HFF-Myc (cell line): ENCODE measurements around the gene FOXN3.
"Not testable (repeated sequence)": the region's sequence is repeated elsewhere in the genome, so short reads cannot be mapped to it uniquely, and the experiment has no call there.

ENCODE experiments used
- DNase-seq: peaks from one replicate; pipeline ENCODE4 v3.0.0-alpha.2; 2011; ENCODE audit warnings: low read depth; ENCODE audit errors: extremely low read depth
- H3K4me3 ChIP-seq: replicated peaks from 2 replicates; pipeline ENCODE4 v1.5.1; 2011; ENCODE audit warnings: low read depth, mild to moderate bottlenecking, control low read depth, low read length
- CTCF ChIP-seq: IDR thresholded peaks from 2 replicates; pipeline ENCODE4 v1.5.1; 2012; ENCODE audit warnings: mild to moderate bottlenecking, low read depth, low read length, control low read depth; ENCODE audit errors: missing control alignments

The FOXN3 gene

GRCh38 chr14:89112720-89113119 lies 304.3 kb downstream of the FOXN3 start:
- TF ChIP-seq CTCF = no peak
- no peak for DNase-seq
- H3K4me3 ChIP-seq = no peak overlapping the region

GRCh38 chr14:89111766-89112543 lies 305.1 kb downstream of the FOXN3 start:
- not testable (repeated sequence) for H3K4me3 ChIP-seq, DNase-seq

- DNase-seq, H3K4me3 ChIP-seq: not testable (repeated sequence)
Observed at GRCh38 chr14:89111232-89111631, 305.8 kb downstream of the FOXN3 start.

- no peak for TF ChIP-seq CTCF
- H3K4me3 ChIP-seq = no peak overlapping the region
- DNase-seq = no peak
Observed at GRCh38 chr14:89110110-89110509, 306.9 kb downstream of the FOXN3 start.

- H3K4me3 ChIP-seq = no peak overlapping the region
- no peak for TF ChIP-seq CTCF
- no peak for DNase-seq
Observed at GRCh38 chr14:89108608-89109007, 308.4 kb downstream of the FOXN3 start.

- DNase-seq = no peak
- H3K4me3 ChIP-seq = no peak overlapping the region
- TF ChIP-seq CTCF = no peak
Observed at GRCh38 chr14:89107626-89108025, 309.4 kb downstream of the FOXN3 start.
